Measurements from ENCODE around the gene TTC13.
"Not testable (repeated sequence)": the region's sequence is repeated elsewhere in the genome, so short reads cannot be mapped to it uniquely, and the experiment has no call there.

TTC13 gene

GRCh38 chr1:230978491-230979388 is at the start of gene TTC13, which contains the start of gene ARV1:
Gene TTC13, minus strand, starts transcription at chr1:230978861. Its CDS starts 31 bp downstream, at chr1:230978830.
Gene ARV1, plus strand, starts transcription at chr1:230979094. Its CDS starts 12 bp downstream, at chr1:230979106.
- DNase-seq (ENCODE audit: low read depth in 2 of 2), result peak; percentile 91 to 98

DNA sequence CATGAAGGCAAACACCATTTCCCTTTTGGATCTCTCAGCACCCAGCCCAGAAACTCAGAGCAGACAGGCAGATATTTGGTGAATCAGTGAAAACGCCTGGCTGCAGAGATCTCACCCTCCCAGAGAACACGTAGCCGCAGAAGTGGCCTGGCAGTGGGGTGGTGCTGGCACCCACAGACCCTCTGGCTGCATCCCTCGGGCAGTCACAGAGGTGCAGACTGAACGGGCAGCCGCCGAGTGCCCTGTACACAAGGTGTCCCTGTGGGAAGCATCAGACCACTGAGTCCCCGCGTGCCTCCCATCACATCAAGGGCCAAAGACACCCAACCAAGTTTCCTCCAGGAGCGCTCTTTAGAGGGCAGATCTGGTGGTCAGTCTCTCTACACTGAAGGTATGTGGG is 49.3 kb upstream of the TTC13 start:
- DNase-seq (ENCODE audit: low read depth in 2 of 2), result no peak

- DNase-seq (ENCODE audit: low read depth in 2 of 2), result no peak
Measured at GRCh38 chr1:231027136-231027925, 48.7 kb upstream of the TTC13 start.

DNA sequence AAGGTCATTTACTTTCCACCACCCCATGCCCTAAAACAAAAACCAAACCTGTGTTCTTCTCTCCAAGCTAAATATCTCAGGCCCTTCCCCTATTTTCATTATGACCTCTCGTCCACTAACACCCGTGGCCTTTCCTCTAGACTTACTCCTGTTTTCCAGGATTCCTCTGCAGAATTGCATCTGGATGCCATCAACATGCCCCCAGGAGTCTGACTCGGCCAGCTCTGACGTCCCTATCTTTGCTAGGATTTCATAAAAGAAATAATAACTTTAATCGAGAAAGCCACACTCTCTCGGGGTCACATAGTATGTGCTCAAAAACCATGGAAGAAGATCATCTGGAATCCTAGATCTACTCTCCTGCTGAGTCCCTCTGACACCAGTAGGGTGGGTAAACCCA is 47.9 kb upstream of the TTC13 start:
- no peak for DNase-seq (ENCODE audit: low read depth in 2 of 2)

DNA sequence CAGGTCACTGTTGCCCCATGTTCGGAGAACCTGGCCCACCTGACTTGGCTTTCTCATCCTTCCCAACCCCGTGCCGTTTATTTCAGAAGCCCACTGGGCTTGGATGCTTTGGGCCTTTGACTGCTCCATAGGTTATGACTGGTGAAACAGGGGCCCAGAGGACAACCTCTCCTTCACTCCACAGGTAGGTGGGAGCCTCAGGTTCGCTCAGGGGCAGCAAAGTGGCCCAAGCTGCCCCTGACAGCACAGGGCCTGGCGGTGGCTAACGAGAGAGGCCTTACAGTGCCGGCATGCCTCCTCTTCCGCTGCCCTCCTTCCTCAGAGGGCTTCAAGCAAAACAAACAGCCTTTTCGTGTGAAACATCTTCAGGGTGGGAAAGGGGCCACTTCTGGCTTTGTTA is 44.5 kb upstream of the TTC13 start:
- DNase-seq (ENCODE audit: low read depth in 2 of 2), result no peak

GRCh38 chr1:231022543-231022942 is 43.9 kb upstream of the TTC13 start:
- DNase-seq (ENCODE audit: low read depth in 2 of 2), result not testable (repeated sequence)

- DNase-seq (ENCODE audit: low read depth in 2 of 2), result no peak
Measured at GRCh38 chr1:231021540-231022031, 42.9 kb upstream of the TTC13 start.

DNA sequence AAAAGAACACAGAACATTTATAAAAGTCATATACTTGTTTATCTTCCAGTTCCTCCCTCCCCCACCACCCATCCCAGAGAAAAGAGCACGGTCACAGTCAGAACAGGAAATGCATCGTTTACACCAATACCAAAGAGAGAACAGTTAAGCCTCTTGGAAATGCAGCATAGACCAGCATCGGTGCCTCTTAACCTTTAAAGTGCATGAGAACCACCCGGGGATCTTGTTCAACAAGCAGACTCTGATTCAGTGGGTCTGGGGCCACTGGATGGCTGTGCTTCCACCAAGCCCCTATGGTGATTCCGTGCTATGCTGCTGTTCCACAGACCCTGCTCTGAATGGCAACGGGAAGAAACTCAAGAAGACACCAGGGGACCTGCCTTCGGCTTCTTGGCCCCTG is 42.2 kb upstream of the TTC13 start:
- no peak for DNase-seq (ENCODE audit: low read depth in 2 of 2)

DNA sequence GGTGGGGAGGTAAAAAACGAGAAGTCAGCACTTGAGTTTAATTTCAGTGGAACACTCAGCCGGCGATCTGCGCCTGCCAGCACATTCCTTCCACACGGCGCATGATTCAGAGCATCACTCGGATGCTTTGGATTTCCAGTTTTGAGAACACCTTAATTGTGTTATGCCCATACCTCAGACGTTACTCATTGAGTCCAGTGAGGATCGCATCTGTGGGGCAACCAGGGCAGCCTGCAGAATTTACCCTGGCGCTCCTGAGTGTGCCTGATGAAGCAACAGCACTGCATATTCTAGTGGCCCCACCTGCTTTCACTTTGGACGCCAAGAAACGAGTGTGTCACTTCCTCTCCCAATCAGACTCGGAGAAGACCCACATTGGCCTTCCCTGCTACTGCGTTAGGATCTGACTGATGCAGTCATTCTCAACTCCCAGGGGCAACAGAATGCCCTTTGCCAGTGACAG is 41.5 kb upstream of the TTC13 start:
- no peak for DNase-seq (ENCODE audit: low read depth in 2 of 2)

- DNase-seq (ENCODE audit: low read depth in 2 of 2), result no peak
Measured at GRCh38 chr1:231019711-231020110, 41.0 kb upstream of the TTC13 start.

GRCh38 chr1:231016966-231017365 is 38.3 kb upstream of the TTC13 start:
- no peak for DNase-seq (ENCODE audit: low read depth in 2 of 2)

DNA sequence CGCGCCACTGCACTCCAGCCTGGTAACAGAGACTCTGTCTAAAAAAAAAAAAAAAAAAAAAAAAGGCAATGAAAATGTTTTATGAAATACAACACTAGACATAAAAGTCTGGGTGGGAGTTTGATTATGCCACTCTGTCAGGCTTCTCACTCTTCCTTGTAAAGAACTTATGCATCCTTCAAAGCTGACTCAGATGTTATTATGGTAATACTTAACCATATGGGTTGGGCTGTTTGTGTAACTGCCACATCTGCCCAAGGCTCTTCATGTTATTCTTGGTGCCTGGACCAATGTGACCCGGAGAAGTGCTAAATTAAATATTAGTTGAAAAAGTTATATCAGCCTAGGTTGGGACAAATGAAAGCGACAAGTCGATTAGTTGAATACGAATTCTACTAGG is 37.6 kb upstream of the TTC13 start:
- no peak for DNase-seq (ENCODE audit: low read depth in 2 of 2)

- DNase-seq (ENCODE audit: low read depth in 2 of 2), result no peak
Measured at GRCh38 chr1:231013391-231014015, 34.8 kb upstream of the TTC13 start.

DNA sequence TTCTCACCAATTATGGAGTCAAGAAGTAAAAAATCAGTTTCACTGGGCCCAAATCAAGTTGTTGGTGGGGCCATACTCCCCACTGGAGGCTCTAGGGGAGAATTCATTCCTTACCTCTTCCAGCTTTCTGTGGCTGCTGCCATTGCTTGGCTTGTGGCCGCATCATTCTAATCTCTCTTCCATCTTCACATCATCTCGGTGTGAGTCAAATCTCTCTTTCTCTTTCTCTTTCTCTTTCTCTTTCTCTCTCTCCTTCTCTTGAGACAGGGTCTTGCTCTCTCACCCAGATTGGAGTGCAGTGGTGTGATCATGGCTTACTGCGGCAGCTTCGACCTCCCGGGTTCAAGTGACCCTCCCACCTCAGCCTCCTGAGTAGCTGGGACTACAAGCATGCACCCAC is 33.3 kb upstream of the TTC13 start:
- DNase-seq (ENCODE audit: low read depth in 2 of 2), result no peak

DNA sequence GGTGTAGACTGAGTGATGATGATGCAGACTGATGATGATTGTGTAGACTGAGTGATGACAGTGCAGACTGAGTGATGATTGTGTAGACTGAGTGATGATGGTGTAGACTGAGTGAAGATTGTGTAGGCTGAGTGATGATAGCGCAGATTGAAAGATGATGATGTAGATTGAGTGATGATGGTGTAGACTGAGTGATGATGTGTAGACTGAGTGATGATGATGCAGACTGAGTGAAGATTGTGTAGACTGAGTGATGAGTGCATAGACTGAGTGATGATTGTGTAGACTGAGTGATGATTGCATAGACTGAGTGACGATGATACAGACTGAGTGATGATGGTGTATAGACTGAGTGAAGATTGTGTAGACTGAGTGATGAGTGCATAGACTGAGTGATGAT is 32.7 kb upstream of the TTC13 start:
- DNase-seq (ENCODE audit: low read depth in 2 of 2), result no peak

GRCh38 chr1:231007535-231007934 is 28.9 kb upstream of the TTC13 start:
- DNase-seq (ENCODE audit: low read depth in 2 of 2), result not testable (repeated sequence)

- DNase-seq (ENCODE audit: low read depth in 2 of 2), result no peak
Measured at GRCh38 chr1:231001892-231002291, 23.2 kb upstream of the TTC13 start.

DNA sequence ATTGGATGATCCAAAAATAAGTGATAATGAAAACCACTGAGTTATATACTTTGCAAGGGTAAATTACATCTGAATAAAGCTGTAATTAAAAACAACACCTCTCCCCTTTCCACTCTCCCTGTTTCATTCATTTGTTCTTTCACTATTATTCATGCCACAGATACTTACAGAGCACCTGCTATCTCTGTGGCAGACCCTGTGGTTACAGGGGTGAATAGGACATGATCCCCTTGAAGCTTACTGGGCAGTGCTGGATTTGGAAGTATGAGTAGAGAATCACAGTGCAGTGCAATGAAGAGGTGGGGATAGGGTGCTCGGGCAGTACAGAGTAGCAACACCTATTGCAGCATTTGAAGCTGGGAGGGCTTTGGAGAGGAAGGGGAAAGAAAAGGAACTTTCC is 22.0 kb upstream of the TTC13 start:
- DNase-seq (ENCODE audit: low read depth in 2 of 2), result no peak

DNA sequence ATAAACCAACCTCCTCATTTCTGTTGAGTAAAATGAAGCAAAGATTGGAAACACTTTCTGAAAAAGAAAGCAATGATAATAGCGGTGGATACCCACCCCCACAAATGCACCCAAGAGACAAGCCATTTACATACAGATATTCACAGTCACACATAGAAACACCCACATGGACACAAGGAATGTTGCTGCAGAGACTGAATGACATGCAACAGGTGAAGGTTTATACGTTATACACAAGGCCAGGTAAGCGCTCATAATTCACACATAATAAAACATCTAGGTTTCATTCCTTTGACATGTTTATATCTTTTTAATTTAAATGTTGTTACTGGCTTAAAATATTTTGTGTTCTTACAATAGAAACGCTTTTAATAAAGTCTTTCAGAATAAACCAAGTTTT is 21.5 kb upstream of the TTC13 start:
- DNase-seq (ENCODE audit: low read depth in 2 of 2), result no peak

DNA sequence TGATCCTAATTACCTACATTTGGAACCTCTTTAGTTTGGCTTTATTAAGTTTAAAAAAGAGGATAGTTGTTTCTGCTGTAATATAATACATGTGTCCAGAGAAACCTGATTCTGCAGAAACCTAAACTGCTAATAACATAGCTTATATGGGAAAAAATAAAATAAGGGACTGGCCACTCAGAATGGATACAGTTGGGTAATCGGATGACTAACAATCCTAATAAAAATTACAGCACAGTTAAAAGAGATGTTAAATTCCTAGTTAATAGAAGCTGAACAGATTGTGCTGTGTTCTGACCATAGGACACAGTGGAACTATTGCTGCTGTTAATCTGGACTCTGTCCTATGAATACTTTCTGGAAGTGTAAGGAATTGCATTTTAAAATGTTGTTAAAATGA is 16.2 kb upstream of the TTC13 start:
- DNase-seq (ENCODE audit: low read depth in 2 of 2), result no peak

DNA sequence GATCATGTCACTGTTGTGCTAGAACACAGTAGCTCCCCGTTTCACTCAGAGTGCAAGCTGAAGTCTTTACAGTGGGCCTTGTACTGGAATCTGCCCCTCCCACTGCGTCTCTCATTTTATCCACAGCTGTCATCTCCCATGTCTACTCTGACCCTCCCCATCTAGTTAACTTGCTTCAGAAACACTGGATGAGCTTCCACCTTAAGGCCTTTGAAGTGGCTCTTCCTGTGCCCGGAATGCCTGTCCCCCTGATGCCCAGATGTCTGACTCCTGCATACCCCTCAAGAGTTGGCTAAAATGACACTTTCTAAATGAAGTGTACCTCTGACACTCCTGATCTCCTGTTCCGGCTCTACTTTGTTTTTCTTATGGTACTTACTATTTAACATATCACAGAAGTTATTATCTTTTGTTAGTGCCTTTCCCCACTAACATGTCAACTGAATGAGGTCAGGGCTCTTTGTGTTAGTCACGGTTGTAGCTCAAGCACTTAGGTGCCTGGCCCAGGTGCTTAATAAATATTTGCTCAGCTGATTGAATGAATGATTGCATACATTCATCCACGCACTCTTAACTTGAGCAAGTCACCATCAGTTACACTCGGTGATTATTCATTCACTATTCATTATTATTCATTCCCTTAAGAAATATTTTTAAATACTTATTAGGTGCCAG is 13.6 kb upstream of the TTC13 start:
- no peak for DNase-seq (ENCODE audit: low read depth in 2 of 2)

Data from activated CD8-positive, alpha-beta memory T cell treated with anti-CD3 and anti-CD28 coated beads for 4 hours (primary cell).